Measurements from ENCODE around the gene GPR75. TPM values are rescaled to one million over a fixed set of nuclear protein-coding genes. Genes with fewer than 3 reads are reported as not detected.
"Not testable (repeated sequence)": the region's sequence is repeated elsewhere in the genome, so short reads cannot be mapped to it uniquely, and the experiment has no call there.

Gene GPR75
- total and polyA plus RNA-seq, 11 donors: 0.67 to 2.2 (median 1.2) TPM

DNA sequence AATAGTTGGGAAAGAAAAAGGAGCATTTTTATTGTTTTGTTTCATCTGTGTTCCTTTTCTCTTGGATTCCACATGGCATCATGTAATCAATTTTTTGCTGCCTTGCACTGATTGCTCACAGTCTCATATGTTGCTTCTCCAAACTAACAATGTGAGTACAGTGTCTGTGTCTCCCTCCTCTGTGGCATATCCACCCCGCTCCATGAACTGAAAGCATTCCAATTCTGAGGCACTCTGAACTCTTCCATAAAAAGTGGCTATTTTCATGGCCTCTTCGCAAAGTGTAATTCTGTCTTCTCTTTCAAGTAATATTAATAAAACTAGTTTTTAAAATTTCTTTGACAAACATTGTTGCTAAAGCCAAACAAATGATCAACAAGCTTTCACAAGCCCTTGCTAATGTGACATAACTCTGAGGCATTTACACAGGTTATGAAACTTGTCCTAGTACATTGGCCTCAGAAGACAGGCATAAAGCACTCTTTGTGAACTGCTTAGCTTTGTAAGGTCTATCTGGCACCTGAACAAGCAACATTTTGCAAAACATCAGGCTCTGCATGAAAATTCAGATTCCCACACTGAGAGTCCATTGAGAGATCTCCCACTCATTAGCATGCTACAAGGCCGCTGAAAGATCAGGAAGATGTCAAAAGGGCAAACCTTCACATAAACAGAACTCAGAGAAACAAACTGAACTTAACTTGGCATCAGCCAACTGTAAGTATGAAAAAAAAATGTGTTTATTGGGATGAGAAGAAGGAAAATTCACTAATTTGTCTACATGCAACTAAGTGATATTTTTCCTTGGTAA lies 33.0 kb downstream of the GPR75 start:
- H3K36me3 ChIP-seq: peaks cover 0 to 9% (median 0%) of the 10 kb centered on the region in 9 donors
- H3K4me1 ChIP-seq: peaks cover 0 to 30% (median 12%) of the 10 kb centered on the region in 12 donors
- H3K27me3 ChIP-seq: no peaks in the 10 kb centered on the region
- 53 to 85% (median 71%) methylated on average over 3 of the region's 3 CpGs for WGBS, 4 donors
- intact Hi-C loops (cut with DNase I): no loop called here
- TF ChIP-seq, protein P1, sequence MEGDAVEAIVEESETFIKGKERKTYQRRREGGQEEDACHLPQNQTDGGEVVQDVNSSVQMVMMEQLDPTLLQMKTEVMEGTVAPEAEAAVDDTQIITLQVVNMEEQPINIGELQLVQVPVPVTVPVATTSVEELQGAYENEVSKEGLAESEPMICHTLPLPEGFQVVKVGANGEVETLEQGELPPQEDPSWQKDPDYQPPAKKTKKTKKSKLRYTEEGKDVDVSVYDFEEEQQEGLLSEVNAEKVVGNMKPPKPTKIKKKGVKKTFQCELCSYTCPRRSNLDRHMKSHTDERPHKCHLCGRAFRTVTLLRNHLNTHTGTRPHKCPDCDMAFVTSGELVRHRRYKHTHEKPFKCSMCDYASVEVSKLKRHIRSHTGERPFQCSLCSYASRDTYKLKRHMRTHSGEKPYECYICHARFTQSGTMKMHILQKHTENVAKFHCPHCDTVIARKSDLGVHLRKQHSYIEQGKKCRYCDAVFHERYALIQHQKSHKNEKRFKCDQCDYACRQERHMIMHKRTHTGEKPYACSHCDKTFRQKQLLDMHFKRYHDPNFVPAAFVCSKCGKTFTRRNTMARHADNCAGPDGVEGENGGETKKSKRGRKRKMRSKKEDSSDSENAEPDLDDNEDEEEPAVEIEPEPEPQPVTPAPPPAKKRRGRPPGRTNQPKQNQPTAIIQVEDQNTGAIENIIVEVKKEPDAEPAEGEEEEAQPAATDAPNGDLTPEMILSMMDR (IDR thresholded peaks at IDR 0.05): no peak
- no peak for TF ChIP-seq POLR2A (IDR thresholded peaks at IDR 0.05)
- ATAC-seq (peak; percentile 38 to 48 (median 42)), DNase-seq (no peak)
- peaks cover 0 to 9% (median 0%) of the 10 kb centered on the region in 12 donors for H3K9me3 ChIP-seq
- H3K4me3 ChIP-seq: no peak overlapping the region
- H3K27ac ChIP-seq: peak overlapping the region in 10 of 12 donors; percentile 18 to 77 (median 53)

DNA sequence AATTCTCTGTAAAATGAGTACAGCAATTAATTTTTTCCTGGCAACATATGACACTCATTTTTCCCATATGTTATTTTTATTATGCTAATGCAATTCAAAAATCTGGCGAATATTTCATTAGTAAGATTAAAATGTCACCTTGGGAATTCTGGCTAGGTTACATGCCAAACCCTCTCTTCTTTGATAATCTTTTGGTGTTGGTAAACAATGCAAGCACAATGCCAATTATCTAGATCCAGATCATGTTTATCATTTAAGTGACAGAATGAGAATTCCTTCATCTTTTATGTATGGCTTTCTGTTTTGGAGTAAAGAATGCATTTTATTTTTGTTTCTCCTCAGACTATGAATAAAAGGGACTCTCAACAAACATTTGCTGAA lies 33.7 kb downstream of the GPR75 start:
- Histone ChIP-seq H3K4me1 (peaks cover 0 to 30% (median 12%) of the 10 kb centered on the region in 12 donors), H3K27ac (peak overlapping the region in 4 of 12 donors; percentile 32 to 68 (median 59)), H3K27me3 (no peaks in the 10 kb centered on the region), H3K9me3 (peaks cover 0 to 9% (median 0%) of the 10 kb centered on the region in 12 donors), H3K36me3 (peaks cover 0 to 1% (median 0%) of the 10 kb centered on the region in 9 donors), H3K4me3 (no peak overlapping the region)
- DNase-seq: no peak
- 28 to 60% (median 52%) methylated on average over 1 of the region's 1 CpG for WGBS, 4 donors
- TF ChIP-seq, protein P1 (IDR thresholded peaks at IDR 0.05): no peak
- TF ChIP-seq POLR2A (IDR thresholded peaks at IDR 0.05): no peak
- ATAC-seq: no peak
- intact Hi-C loops (cut with DNase I): no loop called here

DNA sequence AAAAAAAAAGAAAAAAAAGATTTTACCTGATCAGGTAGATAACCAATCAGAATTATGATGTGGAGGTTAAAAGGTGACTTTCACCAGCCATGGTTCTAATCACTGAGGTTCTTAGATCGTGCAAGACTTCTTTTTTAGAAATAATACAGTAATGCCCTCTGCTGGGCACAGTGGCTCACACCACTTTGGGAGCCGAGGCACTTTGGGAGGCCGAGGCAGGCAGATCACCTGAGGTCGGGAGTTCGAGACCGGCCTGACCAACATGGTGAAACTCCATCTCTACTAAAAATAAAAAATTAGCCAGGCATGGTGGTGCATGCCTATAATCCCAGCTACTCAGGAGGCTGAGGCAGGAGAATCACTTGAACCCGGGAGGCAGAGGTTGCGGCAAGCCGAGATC lies 36.1 kb downstream of the GPR75 start:
- ATAC-seq; H3K4me3 ChIP-seq; H3K27ac ChIP-seq; H3K9me3 ChIP-seq; DNase-seq; H3K27me3 ChIP-seq; intact Hi-C loops (cut with DNase I): not testable (repeated sequence)
- 87 to 91% (median 90%) methylated on average over 9 of the region's 9 CpGs for WGBS, 4 donors
- Histone ChIP-seq H3K4me1 (peaks cover 0 to 23% (median 12%) of the 10 kb centered on the region in 12 donors), H3K36me3 (peaks cover 0 to 22% (median 11%) of the 10 kb centered on the region in 9 donors)
- TF ChIP-seq, protein P1 (IDR thresholded peaks at IDR 0.05): peak in 3 of 12 donors; percentile 9 to 18 (median 17)

DNA sequence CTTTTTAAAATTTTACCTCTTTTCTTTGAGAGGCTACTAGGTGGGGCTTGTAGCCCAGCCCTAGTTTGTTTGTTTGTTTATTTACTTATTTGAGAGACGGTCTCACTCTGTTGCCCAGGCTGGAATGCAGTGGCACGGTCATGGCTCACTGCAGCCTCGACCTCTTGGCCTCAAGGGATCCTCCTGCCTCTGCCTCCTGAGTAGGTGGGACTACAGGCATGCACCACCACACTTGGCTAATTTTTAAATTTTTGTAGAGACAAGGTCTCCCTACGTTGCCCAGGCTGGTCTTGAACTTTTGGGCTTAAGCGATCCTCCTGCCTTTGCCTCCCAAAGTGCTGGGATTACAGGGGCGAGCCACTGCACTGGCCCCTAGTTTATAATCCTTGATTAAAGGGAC lies 38.0 kb downstream of the GPR75 start:
- no peak for TF ChIP-seq POLR2A (IDR thresholded peaks at IDR 0.05)
- TF ChIP-seq, protein P1 (IDR thresholded peaks at IDR 0.05): no peak
- Histone ChIP-seq H3K4me3 (no peak overlapping the region), H3K27ac (no peak overlapping the region), H3K4me1 (peaks cover 0 to 9% (median 3%) of the 10 kb centered on the region in 12 donors), H3K36me3 (peaks cover 0 to 41% (median 29%) of the 10 kb centered on the region in 9 donors), H3K27me3 (no peaks in the 10 kb centered on the region), H3K9me3 (no peaks in the 10 kb centered on the region)
- intact Hi-C loops (cut with DNase I): no loop called here
- DNase-seq (no peak), ATAC-seq (no peak)
- WGBS, 4 donors: 90 to 94% (median 91%) methylated on average over 6 of the region's 6 CpGs
